Measurements from ENCODE around the gene CLCN7.

DNA sequence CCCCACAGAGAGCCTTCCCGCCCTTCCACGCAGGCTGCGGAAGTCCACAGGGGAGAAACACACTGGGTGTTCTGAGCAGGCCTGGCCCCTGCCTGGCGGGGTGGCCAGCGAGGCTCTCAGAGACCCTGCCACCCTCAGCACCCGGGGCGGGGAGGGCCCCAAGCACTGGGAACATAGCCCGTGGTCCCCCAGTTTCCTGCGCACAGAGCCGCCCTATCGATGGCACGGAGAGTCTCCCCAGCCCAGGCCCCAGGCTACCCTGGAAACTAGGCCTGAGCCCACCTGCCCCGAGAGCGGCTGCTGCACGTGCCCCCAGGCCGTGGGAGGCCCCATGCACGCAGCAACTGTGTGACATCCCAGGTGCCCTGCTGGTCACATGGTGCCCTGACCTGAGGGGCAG lies 20.3 kb downstream of the CLCN7 start:
- TF ChIP-seq, protein P1, sequence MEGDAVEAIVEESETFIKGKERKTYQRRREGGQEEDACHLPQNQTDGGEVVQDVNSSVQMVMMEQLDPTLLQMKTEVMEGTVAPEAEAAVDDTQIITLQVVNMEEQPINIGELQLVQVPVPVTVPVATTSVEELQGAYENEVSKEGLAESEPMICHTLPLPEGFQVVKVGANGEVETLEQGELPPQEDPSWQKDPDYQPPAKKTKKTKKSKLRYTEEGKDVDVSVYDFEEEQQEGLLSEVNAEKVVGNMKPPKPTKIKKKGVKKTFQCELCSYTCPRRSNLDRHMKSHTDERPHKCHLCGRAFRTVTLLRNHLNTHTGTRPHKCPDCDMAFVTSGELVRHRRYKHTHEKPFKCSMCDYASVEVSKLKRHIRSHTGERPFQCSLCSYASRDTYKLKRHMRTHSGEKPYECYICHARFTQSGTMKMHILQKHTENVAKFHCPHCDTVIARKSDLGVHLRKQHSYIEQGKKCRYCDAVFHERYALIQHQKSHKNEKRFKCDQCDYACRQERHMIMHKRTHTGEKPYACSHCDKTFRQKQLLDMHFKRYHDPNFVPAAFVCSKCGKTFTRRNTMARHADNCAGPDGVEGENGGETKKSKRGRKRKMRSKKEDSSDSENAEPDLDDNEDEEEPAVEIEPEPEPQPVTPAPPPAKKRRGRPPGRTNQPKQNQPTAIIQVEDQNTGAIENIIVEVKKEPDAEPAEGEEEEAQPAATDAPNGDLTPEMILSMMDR (IDR thresholded peaks at IDR 0.05; ENCODE audit: low read depth, low read length): no peak
- no peak for TF ChIP-seq EZH2phosphoT487 (IDR thresholded peaks at IDR 0.05; ENCODE audit: low read depth)

All from OCI-LY3 (cell line).